ENCODE measurements around the gene GBGT1. TPM values are rescaled to one million over a fixed set of nuclear protein-coding genes. Genes with fewer than 3 reads are reported as not detected.

Gene GBGT1
- total RNA-seq, 1 experiment from 2014 or later, result 1.8 TPM

- Histone ChIP-seq H3K36me3 (ENCODE audit: control insufficient read depth, insufficient read depth, low read length) (no peaks in the 10 kb centered on the region; the same call in 1 of the 2 replicates), H3K4me3 (ENCODE audit: low read depth in 2 of 2, low read length in 2 of 2) (peak overlapping the region; percentile 14 to 33), H3K27ac (ENCODE audit: low read length) (peak overlapping the region; percentile 54; the same call in 1 of the 2 replicates), H3K9me3 (ENCODE audit: control insufficient read depth, insufficient read depth, low read depth, low read length) (no peaks in the 10 kb centered on the region), H3K4me1 (ENCODE audit: control insufficient read depth, insufficient read depth, low read length) (peaks cover 31% of the 10 kb centered on the region), H3K27me3 (ENCODE audit: control insufficient read depth, insufficient read depth, low read length) (no peaks in the 10 kb centered on the region)
- ChIA-PET POLR2A (interaction anchor here (0.9 kb wide), 1 partner anchor 11 kb away, joined by 3 read pairs; no protein-coding TSS in a partner anchor), CTCF (interaction anchor here (1.0 to 2.1 kb wide), 3 partner anchors 10 to 34 kb away, joined by 3 to 20 read pairs (median 4); no protein-coding TSS in a partner anchor)
- ATAC-seq (peak; percentile 29), DNase-seq (ENCODE audit: low read depth, low spot score) (no peak)
- BruUV-seq (replicated peaks), result no TSS peak
- in situ Hi-C loops (cut with HindIII; ENCODE audit: low pct_unique_long_range_greater_than_20kb, low sequenced_read_pairs), result no loop called here
- intact Hi-C loops (cut with micrococcal nuclease; ENCODE audit: unreplicated experiment), result loop anchor here (10.0 kb wide), 1 partner anchor 100 kb away; no protein-coding TSS in a partner anchor
- TF ChIP-seq, protein P1, sequence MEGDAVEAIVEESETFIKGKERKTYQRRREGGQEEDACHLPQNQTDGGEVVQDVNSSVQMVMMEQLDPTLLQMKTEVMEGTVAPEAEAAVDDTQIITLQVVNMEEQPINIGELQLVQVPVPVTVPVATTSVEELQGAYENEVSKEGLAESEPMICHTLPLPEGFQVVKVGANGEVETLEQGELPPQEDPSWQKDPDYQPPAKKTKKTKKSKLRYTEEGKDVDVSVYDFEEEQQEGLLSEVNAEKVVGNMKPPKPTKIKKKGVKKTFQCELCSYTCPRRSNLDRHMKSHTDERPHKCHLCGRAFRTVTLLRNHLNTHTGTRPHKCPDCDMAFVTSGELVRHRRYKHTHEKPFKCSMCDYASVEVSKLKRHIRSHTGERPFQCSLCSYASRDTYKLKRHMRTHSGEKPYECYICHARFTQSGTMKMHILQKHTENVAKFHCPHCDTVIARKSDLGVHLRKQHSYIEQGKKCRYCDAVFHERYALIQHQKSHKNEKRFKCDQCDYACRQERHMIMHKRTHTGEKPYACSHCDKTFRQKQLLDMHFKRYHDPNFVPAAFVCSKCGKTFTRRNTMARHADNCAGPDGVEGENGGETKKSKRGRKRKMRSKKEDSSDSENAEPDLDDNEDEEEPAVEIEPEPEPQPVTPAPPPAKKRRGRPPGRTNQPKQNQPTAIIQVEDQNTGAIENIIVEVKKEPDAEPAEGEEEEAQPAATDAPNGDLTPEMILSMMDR (IDR thresholded peaks at IDR 0.05), result peak; percentile 96
- TF ChIP-seq, protein P2, sequence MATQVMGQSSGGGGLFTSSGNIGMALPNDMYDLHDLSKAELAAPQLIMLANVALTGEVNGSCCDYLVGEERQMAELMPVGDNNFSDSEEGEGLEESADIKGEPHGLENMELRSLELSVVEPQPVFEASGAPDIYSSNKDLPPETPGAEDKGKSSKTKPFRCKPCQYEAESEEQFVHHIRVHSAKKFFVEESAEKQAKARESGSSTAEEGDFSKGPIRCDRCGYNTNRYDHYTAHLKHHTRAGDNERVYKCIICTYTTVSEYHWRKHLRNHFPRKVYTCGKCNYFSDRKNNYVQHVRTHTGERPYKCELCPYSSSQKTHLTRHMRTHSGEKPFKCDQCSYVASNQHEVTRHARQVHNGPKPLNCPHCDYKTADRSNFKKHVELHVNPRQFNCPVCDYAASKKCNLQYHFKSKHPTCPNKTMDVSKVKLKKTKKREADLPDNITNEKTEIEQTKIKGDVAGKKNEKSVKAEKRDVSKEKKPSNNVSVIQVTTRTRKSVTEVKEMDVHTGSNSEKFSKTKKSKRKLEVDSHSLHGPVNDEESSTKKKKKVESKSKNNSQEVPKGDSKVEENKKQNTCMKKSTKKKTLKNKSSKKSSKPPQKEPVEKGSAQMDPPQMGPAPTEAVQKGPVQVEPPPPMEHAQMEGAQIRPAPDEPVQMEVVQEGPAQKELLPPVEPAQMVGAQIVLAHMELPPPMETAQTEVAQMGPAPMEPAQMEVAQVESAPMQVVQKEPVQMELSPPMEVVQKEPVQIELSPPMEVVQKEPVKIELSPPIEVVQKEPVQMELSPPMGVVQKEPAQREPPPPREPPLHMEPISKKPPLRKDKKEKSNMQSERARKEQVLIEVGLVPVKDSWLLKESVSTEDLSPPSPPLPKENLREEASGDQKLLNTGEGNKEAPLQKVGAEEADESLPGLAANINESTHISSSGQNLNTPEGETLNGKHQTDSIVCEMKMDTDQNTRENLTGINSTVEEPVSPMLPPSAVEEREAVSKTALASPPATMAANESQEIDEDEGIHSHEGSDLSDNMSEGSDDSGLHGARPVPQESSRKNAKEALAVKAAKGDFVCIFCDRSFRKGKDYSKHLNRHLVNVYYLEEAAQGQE (IDR thresholded peaks at IDR 0.05; ENCODE audit: insufficient read depth in 1 of 2, low read depth in 2 of 2, low read length in 1 of 2), result no peak
These were observed 19.4 kb downstream of the GBGT1 start for GRCh38 chr9:133144142-133144903.

- Histone ChIP-seq H3K4me1 (ENCODE audit: control insufficient read depth, insufficient read depth, low read length) (peaks cover 37% of the 10 kb centered on the region), H3K27me3 (ENCODE audit: control insufficient read depth, insufficient read depth, low read length) (no peaks in the 10 kb centered on the region), H3K36me3 (ENCODE audit: control insufficient read depth, insufficient read depth, low read length) (no peaks in the 10 kb centered on the region; the same call in 1 of the 2 replicates), H3K9me3 (ENCODE audit: control insufficient read depth, insufficient read depth, low read depth, low read length) (no peaks in the 10 kb centered on the region), H3K27ac (ENCODE audit: low read length) (peak overlapping the region; percentile 54; the same call in 1 of the 2 replicates), H3K4me3 (ENCODE audit: low read depth in 2 of 2, low read length in 2 of 2) (no peak overlapping the region)
- TF ChIP-seq, protein P1 (IDR thresholded peaks at IDR 0.05), result no peak
- TF ChIP-seq POLR2AphosphoS5 (IDR thresholded peaks at IDR 0.05; ENCODE audit: low read depth, low read length), result no peak
- TF ChIP-seq, protein P2 (IDR thresholded peaks at IDR 0.05; ENCODE audit: insufficient read depth in 1 of 2, low read depth in 2 of 2, low read length in 1 of 2), result no peak
- TF ChIP-seq SIN3A (IDR thresholded peaks at IDR 0.05; ENCODE audit: borderline replicate concordance, insufficient read depth, low read depth, low read length), result no peak
- TF ChIP-seq TCF7L2 (IDR thresholded peaks at IDR 0.05; ENCODE audit: low read depth, low read length), result no peak
- DNase-seq (ENCODE audit: low read depth, low spot score) (no peak), ATAC-seq (no peak)
- CTCF ChIA-PET, result interaction anchor here (1.0 to 2.1 kb wide), 3 partner anchors 10 to 33 kb away, joined by 3 to 20 read pairs (median 4); no protein-coding TSS in a partner anchor
- BruUV-seq (replicated peaks), result no TSS peak
- intact Hi-C loops (cut with micrococcal nuclease; ENCODE audit: unreplicated experiment), result loop anchor here (10.0 kb wide), 1 partner anchor 99 kb away; no protein-coding TSS in a partner anchor
- POLR2A ChIA-PET, result no interaction called here
- in situ Hi-C loops (cut with HindIII; ENCODE audit: low pct_unique_long_range_greater_than_20kb, low sequenced_read_pairs), result no loop called here
These were observed 20.0 kb downstream of the GBGT1 start for GRCh38 chr9:133143639-133144141.

All from Panc1 (cell line).